PC-9 (cell line): Measurements from ENCODE around the gene USP34. TPM values are rescaled to one million over a fixed set of nuclear protein-coding genes. Genes with fewer than 3 reads are reported as not detected.

Source experiments
- BruUV-seq: library from RNA; stranded (reverse); fragments of 400-500 nt; replicated peaks from 2 replicates; lab custom pipeline; 2021; lab: Mats Ljungman, UMichigan
- CTCF ChIA-PET: fragments of 300-600 bp; sonication (Branson Sonifier 250); formaldehyde crosslinking; loops from one replicate; lab custom pipeline; 2022; ENCODE audit warnings: antibody characterized with exemption; lab: Charles Lee
- POLR2A ChIA-PET: fragments of 300-600 bp; sonication (Branson Sonifier 250); formaldehyde crosslinking; loops from one replicate; lab custom pipeline; 2022; ENCODE audit warnings: antibody characterized with exemption; ENCODE audit not compliant: unreplicated experiment; lab: Charles Lee
- DNase-seq, 2 experiments: peaks; one replicate each; pipeline versions ENCODE4 v3.0.0 to v3.0.0-alpha.2; 2015 to 2022; ENCODE audit warnings: mixed read lengths in 1 of 2
- H2AFZ ChIP-seq: fragments of 200-600 bp; sonication (generic); 2 replicates; pipeline ENCODE4 v1.8.1; 2017; ENCODE audit warnings: antibody characterized with exemption
- H3F3A ChIP-seq: fragments of 200-600 bp; sonication (generic); 2 replicates; pipeline ENCODE4 v1.8.1; 2017; ENCODE audit warnings: antibody characterized with exemption, mild to moderate bottlenecking, low read depth; ENCODE audit not compliant: insufficient read depth
- H3K27ac ChIP-seq: fragments of 200-600 bp; sonication (generic); 2 replicates; pipeline ENCODE4 v1.6.1; 2016; ENCODE audit warnings: mixed run types
- H3K27me3 ChIP-seq: fragments of 200-600 bp; sonication (generic); 2 replicates; pipeline ENCODE4 v1.6.1; 2016; ENCODE audit warnings: low read depth, mixed run types; ENCODE audit not compliant: insufficient read depth
- H3K36me3 ChIP-seq: fragments of 200-600 bp; sonication (generic); 2 replicates; pipeline ENCODE4 v1.6.1; 2016; ENCODE audit warnings: low read depth, mixed run types
- H3K4me1 ChIP-seq: fragments of 200-600 bp; sonication (generic); replicated peaks from 2 replicates; pipeline ENCODE4 v1.6.1; 2016; ENCODE audit warnings: mixed run types; ENCODE audit not compliant: insufficient read depth
- H3K4me2 ChIP-seq: fragments of 200-600 bp; sonication (generic); 2 replicates; pipeline ENCODE4 v1.6.1; 2017; ENCODE audit warnings: mixed run types
- H3K4me3 ChIP-seq: fragments of 200-600 bp; sonication (generic); 2 replicates; pipeline ENCODE4 v1.6.1; 2016; ENCODE audit warnings: mixed run types
- H3K79me2 ChIP-seq: fragments of 200-600 bp; sonication (generic); 2 replicates; pipeline ENCODE4 v1.6.1; 2017; ENCODE audit warnings: low read depth, mixed run types
- H3K9me2 ChIP-seq: fragments of 200-600 bp; sonication (generic); 2 replicates; pipeline ENCODE4 v1.8.1; 2017; ENCODE audit warnings: mild to moderate bottlenecking; ENCODE audit not compliant: insufficient read depth
- H3K9me3 ChIP-seq: fragments of 200-600 bp; sonication (generic); 2 replicates; pipeline ENCODE4 v1.8.1; 2016; ENCODE audit warnings: low read depth; ENCODE audit not compliant: insufficient read depth
- H4K20me1 ChIP-seq: fragments of 200-600 bp; sonication (generic); 2 replicates; pipeline ENCODE4 v1.8.1; 2017; ENCODE audit not compliant: insufficient read depth
- CTCF ChIP-seq: fragments of 200-600 bp; sonication (generic); conservative IDR thresholded peaks from 2 replicates; pipeline ENCODE4 v1.6.1; 2017; ENCODE audit warnings: mixed run types, antibody characterized with exemption, mild to moderate bottlenecking, moderate library complexity
- EZH2 ChIP-seq: fragments of 200-600 bp; sonication (generic); IDR thresholded peaks from 2 replicates; pipeline ENCODE4 v1.8.0; 2017; ENCODE audit warnings: antibody characterized with exemption, low read depth
- intact Hi-C: fragments of 100-400 bp; cut with micrococcal nuclease; formaldehyde crosslinking; loops from one replicate; pipeline ENCODE4 v1.10.0; 2022; ENCODE audit not compliant: unreplicated experiment
- total RNA-seq: library from RNA; stranded (reverse); gene quantifications from 2 replicates; pipeline ENCODE4 v1.2.3, GENCODE V29; 2021

The USP34 gene
- total RNA-seq, 1 experiment from 2014 or later: 120 TPM

- H4K20me1 ChIP-seq: peaks cover 81% of the 10 kb centered on the region
- no peaks in the 10 kb centered on the region for H3K9me3 ChIP-seq
- H3K9me2 ChIP-seq: no peaks in the 10 kb centered on the region
- ChIA-PET CTCF (no interaction called here), POLR2A (no interaction called here)
- H3F3A ChIP-seq: peaks cover 19% of the 10 kb centered on the region; the same call in 1 of the 2 replicates
- no peak overlapping the region for H3K27ac ChIP-seq
- intact Hi-C loops: no loop called here
- no peak overlapping the region for H3K4me2 ChIP-seq
- H3K27me3 ChIP-seq: no peaks in the 10 kb centered on the region
- BruUV-seq: no TSS peak
- no peak for DNase-seq
- peaks cover 12% of the 10 kb centered on the region for H3K4me1 ChIP-seq
- H3K4me3 ChIP-seq: no peak overlapping the region
- peaks cover 20% of the 10 kb centered on the region for H3K36me3 ChIP-seq
- TF ChIP-seq EZH2 (no peak), CTCF (no peak)
- H3K79me2 ChIP-seq: peaks cover 100% of the 10 kb centered on the region
- H2AFZ ChIP-seq: no peak overlapping the region
Measured at GRCh38 chr2:61465045-61465444, 5.8 kb downstream of the USP34 start.

- Histone ChIP-seq H3K9me2 (no peaks in the 10 kb centered on the region), H4K20me1 (peaks cover 82% of the 10 kb centered on the region), H3K27ac (no peak overlapping the region), H3K9me3 (no peaks in the 10 kb centered on the region), H3K36me3 (peaks cover 22% of the 10 kb centered on the region), H3K79me2 (peaks cover 100% of the 10 kb centered on the region), H3K4me3 (no peak overlapping the region), H3F3A (peaks cover 10% of the 10 kb centered on the region; the same call in 1 of the 2 replicates), H3K4me2 (no peak overlapping the region), H3K4me1 (peaks cover 6% of the 10 kb centered on the region), H2AFZ (no peak overlapping the region), H3K27me3 (no peaks in the 10 kb centered on the region)
- ChIA-PET POLR2A (no interaction called here), CTCF (no interaction called here)
- no peak for TF ChIP-seq CTCF
- no peak for TF ChIP-seq EZH2
- intact Hi-C loops: no loop called here
- DNase-seq: no peak
- no TSS peak for BruUV-seq
Measured at GRCh38 chr2:61463769-61464475, 7.0 kb downstream of the USP34 start.

GRCh38 chr2:61461404-61461803 lies 9.5 kb downstream of the USP34 start:
- H3K4me3 ChIP-seq: no peak overlapping the region
- peaks cover 10% of the 10 kb centered on the region; the same call in 1 of the 2 replicates for H3F3A ChIP-seq
- TF ChIP-seq EZH2 (no peak), CTCF (no peak)
- H4K20me1 ChIP-seq: peaks cover 89% of the 10 kb centered on the region
- ChIA-PET CTCF (no interaction called here), POLR2A (interaction anchor here (0.6 kb wide), 1 partner anchor 54 kb away, joined by 8 read pairs; no protein-coding TSS in a partner anchor)
- peaks cover 9% of the 10 kb centered on the region; the same call in 1 of the 2 replicates for H3K36me3 ChIP-seq
- intact Hi-C loops: no loop called here
- H3K9me3 ChIP-seq: no peaks in the 10 kb centered on the region
- no peak overlapping the region for H3K27ac ChIP-seq
- no peaks in the 10 kb centered on the region for H3K27me3 ChIP-seq
- H3K4me2 ChIP-seq: no peak overlapping the region
- H3K4me1 ChIP-seq: no peaks in the 10 kb centered on the region
- no peak for DNase-seq
- peaks cover 100% of the 10 kb centered on the region for H3K79me2 ChIP-seq
- no peak overlapping the region for H2AFZ ChIP-seq
- no TSS peak for BruUV-seq
- H3K9me2 ChIP-seq: no peaks in the 10 kb centered on the region
